Esophagus mucosa (tissue), 1 donor: ENCODE measurements around the gene RHOB. TPM values are rescaled to one million over a fixed set of nuclear protein-coding genes. Genes with fewer than 3 reads are reported as not detected.
"Not testable (repeated sequence)": the region's sequence is repeated elsewhere in the genome, so short reads cannot be mapped to it uniquely, and the experiment has no call there.

Experiments used
- ATAC-seq: fragments of 200-7000 bp; cut with Tn5 transposase; one replicate; pipeline ENCODE4 v1.9.1; 2020
- total RNA-seq: library from RNA; stranded (reverse); gene quantifications from one replicate; pipeline ENCODE4 v1.2.4, GENCODE V29; 2023
- donor health status: DM: yes; HTN: yes; CAD: no.

Gene RHOB
- total RNA-seq, 1 donor from 2014 or later = 32.0 TPM

DNA sequence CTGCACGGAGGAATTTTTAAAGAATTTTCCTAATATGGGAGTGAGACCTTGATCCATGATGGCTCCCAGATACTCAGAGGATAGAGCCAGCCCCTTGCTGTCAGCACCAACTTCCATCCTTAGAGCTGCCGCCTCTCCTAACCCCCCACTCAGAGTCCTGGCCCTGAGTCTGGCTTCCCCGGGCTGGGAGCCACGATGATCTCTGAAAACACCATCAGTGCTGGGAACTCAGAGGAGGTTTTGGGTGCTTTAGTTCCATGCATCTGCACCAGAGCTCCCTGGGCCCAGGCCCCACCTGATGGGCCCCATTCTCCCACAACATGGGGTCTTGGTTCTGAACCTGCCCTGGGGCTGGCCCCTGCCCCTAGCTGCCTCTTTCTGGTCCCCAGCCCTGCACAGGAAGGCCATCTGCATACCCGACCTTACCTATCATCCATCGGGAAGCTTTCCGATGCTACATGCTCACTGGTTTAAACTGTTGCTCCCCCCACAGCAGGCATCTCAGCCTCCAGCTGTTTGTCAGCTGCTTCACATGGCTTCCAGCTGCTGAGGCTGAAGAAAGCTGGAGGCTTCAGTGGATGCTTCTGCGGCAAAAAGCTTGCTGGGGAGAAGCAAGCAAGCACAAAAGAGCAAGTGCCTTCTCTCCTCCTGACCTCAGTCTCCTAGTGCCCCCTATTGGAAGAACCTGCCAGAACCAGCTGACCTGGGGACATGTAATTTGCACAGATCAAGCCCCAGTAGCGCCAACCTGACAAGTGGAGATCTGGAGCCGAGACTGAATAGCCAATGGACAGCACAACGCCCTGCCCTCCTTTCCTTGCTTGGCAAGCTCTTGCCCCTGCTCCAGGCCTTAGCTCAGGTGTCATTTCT is 24.2 kb upstream of the RHOB start:
- no peak for ATAC-seq

DNA sequence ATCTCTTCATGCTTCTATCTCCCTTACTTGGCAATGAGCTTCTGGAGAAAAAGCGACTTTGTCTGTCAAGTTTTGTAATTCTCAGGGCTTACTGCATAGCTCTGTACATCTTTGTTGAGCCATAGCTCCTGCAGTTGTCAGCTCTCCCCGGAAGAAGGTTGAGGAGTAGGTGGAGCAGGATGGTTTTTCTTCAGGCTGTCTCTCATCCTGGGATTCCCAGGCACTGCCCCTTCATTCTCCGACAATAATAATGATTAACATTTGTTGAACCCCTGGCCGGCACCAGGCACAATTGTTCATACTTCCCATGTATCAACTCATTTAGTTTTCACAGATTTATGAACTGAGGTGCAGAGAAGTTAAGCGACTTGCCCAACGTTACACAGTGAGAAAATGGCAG is 23.5 kb upstream of the RHOB start:
- no peak for ATAC-seq

- no peak for ATAC-seq
Measured at GRCh38 chr2:20423847-20424246, 23.0 kb upstream of the RHOB start.

- peak; percentile 12 for ATAC-seq
Measured at GRCh38 chr2:20424300-20425290, 22.3 kb upstream of the RHOB start.

GRCh38 chr2:20425371-20425881 is 21.4 kb upstream of the RHOB start:
- no peak for ATAC-seq

GRCh38 chr2:20425884-20426283 is 21.0 kb upstream of the RHOB start:
- no peak for ATAC-seq

- ATAC-seq = no peak
Measured at GRCh38 chr2:20427931-20428526, 18.8 kb upstream of the RHOB start.

- no peak for ATAC-seq
Measured at GRCh38 chr2:20428717-20429490, 18.0 kb upstream of the RHOB start.

GRCh38 chr2:20429528-20429927 is 17.3 kb upstream of the RHOB start:
- peak; percentile 79 for ATAC-seq

DNA sequence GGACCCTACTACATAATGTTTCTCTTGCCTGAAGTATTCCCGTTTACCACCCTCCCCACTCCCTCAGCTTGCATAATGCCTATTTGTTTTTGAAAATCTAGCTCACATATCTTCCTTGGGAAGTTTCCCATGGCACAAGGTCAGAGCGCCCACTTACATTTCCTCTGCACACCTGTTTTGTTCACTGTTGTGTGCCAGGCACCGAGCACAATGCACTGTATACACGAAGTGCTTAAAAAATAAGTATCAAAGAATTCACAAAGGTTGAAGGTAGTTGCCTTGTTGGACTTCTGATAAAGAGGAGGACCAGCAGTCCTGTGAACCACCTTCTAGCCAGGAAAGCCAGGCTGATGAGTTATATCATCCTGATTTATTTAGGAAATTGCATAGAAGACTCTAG is 16.8 kb upstream of the RHOB start:
- ATAC-seq = no peak

GRCh38 chr2:20430461-20431300 is 16.2 kb upstream of the RHOB start:
- peak; percentile 45 for ATAC-seq

GRCh38 chr2:20431301-20431698 is 15.6 kb upstream of the RHOB start:
- no peak for ATAC-seq

GRCh38 chr2:20431772-20432171 is 15.1 kb upstream of the RHOB start:
- no peak for ATAC-seq

GRCh38 chr2:20432714-20433113 is 14.2 kb upstream of the RHOB start:
- ATAC-seq = no peak

GRCh38 chr2:20433249-20433648 is 13.6 kb upstream of the RHOB start:
- ATAC-seq = no peak

- ATAC-seq = no peak
Measured at GRCh38 chr2:20433946-20434553, 12.8 kb upstream of the RHOB start.

DNA sequence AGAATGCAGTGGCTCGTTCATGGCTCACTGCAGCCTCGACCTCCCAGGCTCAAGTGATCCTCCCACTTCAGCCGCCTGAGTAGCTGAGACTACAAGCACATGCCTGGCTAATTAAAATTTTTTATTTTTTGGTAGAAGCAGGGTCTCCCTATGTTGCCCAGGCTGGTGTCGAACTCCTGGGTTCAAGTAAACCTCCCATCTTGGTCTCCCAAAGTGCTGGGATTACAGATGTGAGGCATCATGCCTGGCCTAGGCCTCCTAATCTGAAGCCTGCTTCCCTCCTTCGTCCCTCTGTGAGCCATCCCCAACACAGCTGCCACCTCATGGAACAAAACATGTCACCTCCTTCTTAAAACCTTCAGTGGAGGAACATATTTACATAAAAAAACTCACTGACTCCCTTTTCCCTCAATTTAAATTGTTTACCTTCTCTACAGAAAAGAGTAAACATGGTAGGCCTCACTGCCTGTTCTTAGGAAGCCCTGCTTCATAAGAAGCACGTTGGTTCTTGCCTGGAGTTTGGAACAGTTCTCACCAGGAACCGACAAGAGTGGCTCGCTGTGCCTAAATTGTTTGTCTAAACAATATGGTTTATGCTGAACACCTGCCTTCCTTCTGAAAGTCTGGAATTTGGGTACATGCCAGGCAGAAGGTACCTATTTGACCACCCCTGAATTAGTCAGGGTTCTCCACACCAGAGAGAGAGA is 12.1 kb upstream of the RHOB start:
- ATAC-seq = no peak

DNA sequence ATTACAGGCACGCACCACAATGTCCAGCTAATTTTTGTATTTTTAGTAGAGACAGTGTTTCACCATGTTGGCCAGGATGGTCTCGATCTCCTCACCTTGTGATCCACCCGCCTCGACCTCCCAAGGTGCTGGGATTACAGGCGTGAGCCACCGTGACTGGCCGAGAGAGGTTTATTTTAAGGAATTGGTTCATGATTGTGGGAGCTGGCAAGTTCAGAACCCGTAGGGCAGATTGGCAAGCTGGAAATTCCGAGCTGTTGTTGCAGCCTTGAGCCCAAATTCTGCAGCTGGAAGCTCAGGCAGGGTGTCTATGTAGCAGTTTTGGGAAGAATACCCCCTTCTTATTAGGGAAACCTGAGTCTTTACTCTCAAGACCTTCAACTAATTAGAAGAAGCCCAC is 11.4 kb upstream of the RHOB start:
- not testable (repeated sequence) for ATAC-seq

DNA sequence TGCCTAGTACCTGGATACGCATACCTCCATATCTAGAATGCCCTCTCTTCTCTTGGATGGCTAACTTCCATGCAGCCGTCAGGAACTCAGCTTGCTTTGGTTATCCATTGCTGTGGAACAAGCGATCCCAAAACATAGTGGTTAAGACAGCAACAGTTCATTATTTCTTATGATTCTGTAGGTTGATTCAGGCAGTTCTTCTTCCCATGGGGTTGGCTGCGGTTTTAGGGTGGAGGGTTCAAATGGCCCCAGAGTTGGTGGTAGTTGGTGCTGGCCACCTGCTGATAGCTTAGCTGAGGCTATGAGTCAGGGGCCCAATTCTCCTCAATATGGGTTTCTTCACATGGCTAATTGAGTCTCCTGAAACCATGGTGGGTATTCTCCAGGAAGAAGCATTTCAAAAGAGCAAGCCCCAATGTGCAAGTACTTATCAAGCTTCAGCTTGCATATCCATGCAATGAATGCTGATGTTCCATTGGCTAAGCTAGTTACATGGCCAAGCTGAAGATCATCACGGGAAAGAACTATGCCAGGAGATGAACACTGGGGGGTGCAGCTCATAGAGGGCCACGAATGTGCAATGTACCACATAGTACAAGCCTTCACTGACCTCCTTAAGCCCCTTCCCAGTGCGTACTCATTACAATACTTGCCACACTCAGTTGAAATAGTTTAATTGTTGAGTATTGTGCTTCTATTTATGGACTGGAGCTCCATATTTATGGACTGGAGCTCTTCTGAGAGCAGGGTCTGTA is 10.0 kb upstream of the RHOB start:
- no peak for ATAC-seq
